Mesendoderm (in vitro differentiated cells): ENCODE measurements around the gene GPX2. TPM values are rescaled to one million over a fixed set of nuclear protein-coding genes. Genes with fewer than 3 reads are reported as not detected.

Source experiments
- small RNA-seq: library from polyadenylated mRNA; stranded (forward); fragments of <200 nt; extraction: miRNeasy Mini kit (QIAGEN cat#:217004); gene quantifications from one replicate; pipeline ENCODE3, GENCODE V24; 2013; ENCODE audit not compliant: insufficient read depth

GPX2 gene

Small RNA genes lying within 50 kb of the gene (small RNA-seq; reads per million reads assigned to genes)
- gene RPPH1-2P, result not detected
